Heart right ventricle (tissue), 16 donors: Measurements from ENCODE around the gene XRCC5. TPM values are rescaled to one million over a fixed set of nuclear protein-coding genes. Genes with fewer than 3 reads are reported as not detected.

ENCODE experiments used
- ATAC-seq, 8 donors: fragments of 200-7000 bp; cut with Tn5 transposase; one replicate each; pipeline ENCODE4 v1.9.1; 2020; ENCODE audit warnings: mild to moderate bottlenecking in 8 of 8, moderate library complexity in 8 of 8, moderate number of reproducible peaks in 1 of 8
- DNase-seq, 2 donors: peaks; one replicate each; pipeline ENCODE4 v3.0.0-alpha.2; 2020
- H3K27ac ChIP-seq, 10 donors: fragments of 200-600 bp; sonication (generic) in 2 of 10; one replicate each; pipeline versions ENCODE4 v1.5.0 to v1.8.0; 2020 to 2022; ENCODE audit warnings: mild to moderate bottlenecking in 3 of 10
- H3K27me3 ChIP-seq, 7 donors: fragments of 200-600 bp; one replicate each; pipeline ENCODE4 v1.8.0; 2021 to 2022; ENCODE audit warnings: mild to moderate bottlenecking in 2 of 7
- H3K36me3 ChIP-seq, 9 donors: fragments of 200-600 bp; sonication (generic) in 1 of 9; one replicate each; pipeline versions ENCODE4 v1.5.0 to v1.8.0; 2020 to 2022; ENCODE audit warnings: mild to moderate bottlenecking in 2 of 9
- H3K4me1 ChIP-seq, 9 donors: fragments of 200-600 bp; sonication (generic) in 1 of 9; one replicate each; pipeline versions ENCODE4 v1.5.0 to v1.8.0; 2020 to 2022; ENCODE audit warnings: mild to moderate bottlenecking in 4 of 9
- H3K4me3 ChIP-seq, 10 donors: fragments of 200-600 bp; sonication (generic) in 2 of 10; one replicate each; pipeline versions ENCODE4 v1.5.0 to v1.8.0; 2020 to 2022; ENCODE audit warnings: mild to moderate bottlenecking in 7 of 10, moderate library complexity in 2 of 10
- H3K9me3 ChIP-seq, 11 donors: fragments of 200-600 bp in 10 of 11; sonication (generic) in 2 of 11; one replicate each; pipeline versions ENCODE4 v1.5.0 to v1.8.0; 2013 to 2022; ENCODE audit warnings: mild to moderate bottlenecking in 2 of 11, control low read depth in 1 of 11, moderate library complexity in 1 of 11
- WGBS, 2 donors: extraction: QIAGEN DNeasy Blood & Tissue Kit; methylation state at CpG; one replicate each; pipeline ENCODE4 v1.1.7; 2013; ENCODE audit warnings: inconsistent platforms in 1 of 2; 5-methylcytosine and 5-hydroxymethylcytosine counted together
- intact Hi-C, 10 donors: fragments of 100-400 bp; cut with DNase I; formaldehyde crosslinking; loops; one replicate each; pipeline versions ENCODE4 v1.11.1 to v1.14.2; 2022
- polyA plus RNA-seq, 2 donors: library from polyadenylated mRNA; stranded (reverse); fragments of 200-250 nt; gene quantifications; one replicate each; pipeline ENCODE4 v1.2.3, GENCODE V29; 2013
- total RNA-seq, 10 donors: library from RNA; stranded (reverse); fragmentation: NEBNext Ultra II Directional in 3 of 10; extraction: Animal tissue kit (Norgen Biotek cat#: 25700) in 3 of 10; gene quantifications; one replicate each; pipeline versions ENCODE4 v1.2.1 to v1.2.4, GENCODE V29; 2021 to 2023
- TF ChIP-seq, protein P1 (sequence below), 9 donors: fragments of 200-600 bp; sonication (generic) in 2 of 9; IDR thresholded peaks; one replicate each; pipeline versions ENCODE4 v1.5.0 to v1.8.0; 2021 to 2022; ENCODE audit warnings: antibody characterized with exemption in 9 of 9, mild to moderate bottlenecking in 5 of 9, moderate library complexity in 1 of 9
- donor health status: Arrhythmogenic right ventricular cardiomyopathy.
- donor health status: ischemic (EF 13 %, LVEDD 7.1; RV severe dilation, severe dysfunction).
- donor health status: healthy with polysubstance abuse.
- donor health status: DM: no; HTN: yes; CAD: no.
- donor health status: DM: no; HTN: no; CAD: no.
- donor health status: ischemic (EF 25% LVEDD 6.9; RV normal size, moderate dysfunction).
- donor health status: ischemic (EF 25% LVEDD 5.7; RV mildly dilated, moderate dysfunction).
- donor health status: healthy.
- donor health status: DM: yes; HTN: yes; CAD: no.
- donor health status: Ischemic cardiomyopathy.
- donor health status: ischemic (EF 35%, LVEDD 5.7; RV mildly dilated, moderate dysfunction).
- donor health status: nonischemic (EF 11% LVEDD 7.7; RV severe dilation, severe dysfunction).
- donor health status: DM: yes; HTN: yes; CAD: no.
- donor health status: PGD.
- donor health status: ischemic (EF 29% LVEDD 5.4; RV normal size, mild dysfunction).
- donor health status: nonischemic (EF 23%, LVEDD 6.1; RV moderate dilation, normal function).

The XRCC5 gene
- total and polyA plus RNA-seq, 12 donors = 35.6 to 163 (median 134) TPM

- DNase-seq = no peak
- Histone ChIP-seq H3K4me1 (no peaks in the 10 kb centered on the region), H3K27me3 (no peaks in the 10 kb centered on the region), H3K27ac (no peak overlapping the region), H3K9me3 (no peaks in the 10 kb centered on the region), H3K4me3 (no peak overlapping the region), H3K36me3 (peaks cover 0 to 99% (median 49%) of the 10 kb centered on the region in 9 donors)
- TF ChIP-seq, protein P1, sequence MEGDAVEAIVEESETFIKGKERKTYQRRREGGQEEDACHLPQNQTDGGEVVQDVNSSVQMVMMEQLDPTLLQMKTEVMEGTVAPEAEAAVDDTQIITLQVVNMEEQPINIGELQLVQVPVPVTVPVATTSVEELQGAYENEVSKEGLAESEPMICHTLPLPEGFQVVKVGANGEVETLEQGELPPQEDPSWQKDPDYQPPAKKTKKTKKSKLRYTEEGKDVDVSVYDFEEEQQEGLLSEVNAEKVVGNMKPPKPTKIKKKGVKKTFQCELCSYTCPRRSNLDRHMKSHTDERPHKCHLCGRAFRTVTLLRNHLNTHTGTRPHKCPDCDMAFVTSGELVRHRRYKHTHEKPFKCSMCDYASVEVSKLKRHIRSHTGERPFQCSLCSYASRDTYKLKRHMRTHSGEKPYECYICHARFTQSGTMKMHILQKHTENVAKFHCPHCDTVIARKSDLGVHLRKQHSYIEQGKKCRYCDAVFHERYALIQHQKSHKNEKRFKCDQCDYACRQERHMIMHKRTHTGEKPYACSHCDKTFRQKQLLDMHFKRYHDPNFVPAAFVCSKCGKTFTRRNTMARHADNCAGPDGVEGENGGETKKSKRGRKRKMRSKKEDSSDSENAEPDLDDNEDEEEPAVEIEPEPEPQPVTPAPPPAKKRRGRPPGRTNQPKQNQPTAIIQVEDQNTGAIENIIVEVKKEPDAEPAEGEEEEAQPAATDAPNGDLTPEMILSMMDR (IDR thresholded peaks at IDR 0.05) = no peak
- intact Hi-C loops = no loop called here
- ATAC-seq = no peak
- WGBS, 2 donors = 85 to 92% methylated on average over 1 of the region's 1 CpG
These were observed 50.5 kb downstream of the XRCC5 start for GRCh38 chr2:216159646-216160045.

- ATAC-seq (no peak), DNase-seq (no peak)
- Histone ChIP-seq H3K36me3 (peaks cover 0 to 99% (median 49%) of the 10 kb centered on the region in 9 donors), H3K9me3 (no peaks in the 10 kb centered on the region), H3K27ac (no peak overlapping the region), H3K27me3 (no peaks in the 10 kb centered on the region), H3K4me3 (no peak overlapping the region), H3K4me1 (no peaks in the 10 kb centered on the region)
- TF ChIP-seq, protein P1 (IDR thresholded peaks at IDR 0.05) = no peak
- intact Hi-C loops = no loop called here
- 80 to 99% methylated on average over 4 of the region's 4 CpGs for WGBS, 2 donors
These were observed 51.6 kb downstream of the XRCC5 start for GRCh38 chr2:216160786-216161185.

- Histone ChIP-seq H3K4me1 (no peaks in the 10 kb centered on the region), H3K27ac (no peak overlapping the region), H3K36me3 (peaks cover 0 to 99% (median 39%) of the 10 kb centered on the region in 9 donors), H3K9me3 (no peaks in the 10 kb centered on the region), H3K27me3 (no peaks in the 10 kb centered on the region), H3K4me3 (no peak overlapping the region)
- DNase-seq (no peak), ATAC-seq (no peak)
- intact Hi-C loops = no loop called here
- WGBS, 2 donors = 97% methylated on average over 4 of the region's 4 CpGs
- TF ChIP-seq, protein P1 (IDR thresholded peaks at IDR 0.05) = no peak
These were observed 52.8 kb downstream of the XRCC5 start for GRCh38 chr2:216161967-216162366.

DNA sequence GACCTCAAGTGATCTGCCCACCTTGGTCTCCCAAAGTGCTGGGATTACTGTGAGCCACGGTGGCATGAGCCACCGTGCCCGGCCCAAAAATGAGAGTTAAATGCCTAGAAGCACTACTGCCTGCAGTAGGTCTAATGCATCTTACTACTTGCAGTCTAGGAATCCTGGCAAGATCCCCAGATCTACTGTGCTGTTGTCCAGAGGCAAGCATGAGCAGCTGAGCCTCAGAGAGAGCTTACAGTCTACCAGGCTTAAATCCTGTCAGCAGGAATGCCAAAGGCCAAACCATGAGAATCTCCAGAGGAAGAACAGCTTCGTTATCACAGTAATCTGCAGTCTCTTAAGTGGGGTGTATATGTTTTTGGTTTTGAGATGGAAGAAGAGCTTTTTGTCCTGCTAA lies 54.4 kb downstream of the XRCC5 start:
- peaks cover 0 to 98% (median 39%) of the 10 kb centered on the region in 9 donors for H3K36me3 ChIP-seq
- intact Hi-C loops = no loop called here
- ATAC-seq (peak in 7 of 8 donors; percentile 34 to 81 (median 75)), DNase-seq (peak in 1 of 2 donors; percentile 38)
- H3K27ac ChIP-seq = no peak overlapping the region
- H3K9me3 ChIP-seq = no peaks in the 10 kb centered on the region
- TF ChIP-seq, protein P1 (IDR thresholded peaks at IDR 0.05) = no peak
- no peak overlapping the region for H3K4me3 ChIP-seq
- H3K4me1 ChIP-seq = no peaks in the 10 kb centered on the region
- WGBS, 2 donors = 59 to 66% methylated on average over 4 of the region's 4 CpGs
- no peaks in the 10 kb centered on the region for H3K27me3 ChIP-seq
